DND-41 (cell line): Measurements from ENCODE around the gene TTLL12.

ENCODE experiments used
- CTCF ChIP-seq: IDR thresholded peaks from 2 replicates; pipeline ENCODE4 v1.5.1; 2012; ENCODE audit warnings: borderline replicate concordance, low read length, moderate library complexity, mild to moderate bottlenecking; ENCODE audit not compliant: poor library complexity, severe bottlenecking; ENCODE audit errors: extremely low read depth
- EZH2 ChIP-seq: IDR thresholded peaks from 3 replicates; pipeline ENCODE4 v1.6.1; 2012; ENCODE audit warnings: borderline replicate concordance, low read depth, mild to moderate bottlenecking, moderate library complexity, low read length, inconsistent platforms; ENCODE audit not compliant: severe bottlenecking

- TF ChIP-seq CTCF (no peak), EZH2 (no peak)
Observed at GRCh38 chr22:43226377-43227238, 39.7 kb upstream of the TTLL12 start.
